ENCODE results near the gene IRF5. TPM values are rescaled to one million over a fixed set of nuclear protein-coding genes. Genes with fewer than 3 reads are reported as not detected.

Gene IRF5
- total and polyA plus RNA-seq, 2 donors (not counting 1 experiment from before 2014, with no cell fraction given): 91.3 to 135 TPM

GRCh38 chr7:128920913-128921582 is 16.7 kb upstream of the IRF5 start:
- CTCF ChIA-PET: interaction anchor here (1.1 kb wide), 1 partner anchor 171 kb away, joined by 3 read pairs; no protein-coding TSS in a partner anchor
- no peaks in the 10 kb centered on the region for H3K79me2 ChIP-seq (ENCODE audit: control insufficient read depth, insufficient read depth, low read length)
- H3K9ac ChIP-seq (ENCODE audit: low read length): no peak overlapping the region
- ATAC-seq (ENCODE audit: low read depth) (no peak), DNase-seq (no peak)
- no peaks in the 10 kb centered on the region for H3K9me3 ChIP-seq (ENCODE audit: control extremely low read depth in 1 of 3, control insufficient read depth in 2 of 3, insufficient read depth in 1 of 3, low read length in 2 of 3)
- H3K4me3 Mint-ChIP-seq: no peak overlapping the region
- no peak overlapping the region for H3K4me2 ChIP-seq (replicated peaks; ENCODE audit: low read depth, low read length, poor library complexity, severe bottlenecking)
- 89% methylated on average over 9 of the region's 13 CpGs for WGBS (ENCODE audit: insufficient coverage)
- POLR2A ChIA-PET: no interaction called here
- no peaks in the 10 kb centered on the region for H3K9me3 Mint-ChIP-seq (ENCODE audit: insufficient read depth)
- H3K4me3 ChIP-seq (ENCODE audit: control extremely low read depth in 1 of 5, extremely low read depth in 1 of 5, insufficient read depth in 1 of 5, low read depth in 2 of 5, low read length in 4 of 5): no peak overlapping the region
- intact Hi-C loops (cut with micrococcal nuclease): no loop called here
- no peaks in the 10 kb centered on the region for H3K4me1 ChIP-seq (ENCODE audit: control insufficient read depth in 2 of 2, insufficient read depth in 2 of 2, low read length in 2 of 2)
- no peaks in the 10 kb centered on the region for H4K20me1 ChIP-seq (ENCODE audit: control insufficient read depth, insufficient read depth, low read length, poor library complexity, severe bottlenecking)
- H3K27ac ChIP-seq (ENCODE audit: low read length in 2 of 2): no peak overlapping the region
- TF ChIP-seq CTCF (IDR thresholded peaks at IDR 0.05): no peak
- TF ChIP-seq EZH2 (IDR thresholded peaks at IDR 0.05; ENCODE audit: borderline replicate concordance, insufficient read depth, low read depth, low read length, poor library complexity, severe bottlenecking): no peak
- H3K27me3 ChIP-seq (replicated peaks in 1 of 4; ENCODE audit: control extremely low read depth in 1 of 4, control insufficient read depth in 3 of 4, insufficient read depth in 4 of 4, low read length in 3 of 4): peaks cover 0 to 6% (median 0%) of the 10 kb centered on the region in 4 experiments
- H3K4me1 Mint-ChIP-seq: peaks cover 7% of the 10 kb centered on the region
- no peak overlapping the region for H2AFZ ChIP-seq (ENCODE audit: insufficient read depth, low read depth, low read length, poor library complexity, severe bottlenecking)
- H3K27me3 Mint-ChIP-seq: peaks cover 4% of the 10 kb centered on the region
- no peak overlapping the region for H3K27ac Mint-ChIP-seq
- H3K36me3 ChIP-seq (replicated peaks in 1 of 2; ENCODE audit: control extremely low read depth in 1 of 2, control insufficient read depth in 1 of 2, extremely low read depth in 1 of 2, insufficient read depth in 2 of 2, low read length in 1 of 2): no peaks in the 10 kb centered on the region

GRCh38 chr7:128921866-128922440 is 15.8 kb upstream of the IRF5 start:
- ATAC-seq (ENCODE audit: low read depth) (no peak), DNase-seq (no peak)
- Mint-ChIP-seq H3K27ac (no peak overlapping the region), H3K4me1 (peaks cover 7% of the 10 kb centered on the region), H3K27me3 (peaks cover 4% of the 10 kb centered on the region), H3K4me3 (no peak overlapping the region), H3K9me3 (ENCODE audit: insufficient read depth) (no peaks in the 10 kb centered on the region)
- Histone ChIP-seq H3K4me2 (replicated peaks; ENCODE audit: low read depth, low read length, poor library complexity, severe bottlenecking) (no peak overlapping the region), H3K27me3 (replicated peaks in 1 of 4; ENCODE audit: control extremely low read depth in 1 of 4, control insufficient read depth in 3 of 4, insufficient read depth in 4 of 4, low read length in 3 of 4) (no peaks in the 10 kb centered on the region), H3K4me3 (ENCODE audit: control extremely low read depth in 1 of 5, extremely low read depth in 1 of 5, insufficient read depth in 1 of 5, low read depth in 2 of 5, low read length in 4 of 5) (no peak overlapping the region), H4K20me1 (ENCODE audit: control insufficient read depth, insufficient read depth, low read length, poor library complexity, severe bottlenecking) (no peaks in the 10 kb centered on the region), H3K79me2 (ENCODE audit: control insufficient read depth, insufficient read depth, low read length) (no peaks in the 10 kb centered on the region), H3K9ac (ENCODE audit: low read length) (no peak overlapping the region), H3K36me3 (replicated peaks in 1 of 2; ENCODE audit: control extremely low read depth in 1 of 2, control insufficient read depth in 1 of 2, extremely low read depth in 1 of 2, insufficient read depth in 2 of 2, low read length in 1 of 2) (no peaks in the 10 kb centered on the region), H3K4me1 (ENCODE audit: control insufficient read depth in 2 of 2, insufficient read depth in 2 of 2, low read length in 2 of 2) (no peaks in the 10 kb centered on the region), H3K27ac (ENCODE audit: low read length in 2 of 2) (no peak overlapping the region), H3K9me3 (ENCODE audit: control extremely low read depth in 1 of 3, control insufficient read depth in 2 of 3, insufficient read depth in 1 of 3, low read length in 2 of 3) (no peaks in the 10 kb centered on the region), H2AFZ (ENCODE audit: insufficient read depth, low read depth, low read length, poor library complexity, severe bottlenecking) (no peak overlapping the region)
- WGBS (ENCODE audit: insufficient coverage): 83% methylated on average over 7 of the region's 9 CpGs
- CTCF ChIA-PET: no interaction called here
- POLR2A ChIA-PET: interaction anchor here (1.3 kb wide), 1 partner anchor 11 kb away, joined by 4 read pairs; no protein-coding TSS in a partner anchor
- no peak for TF ChIP-seq CTCF (IDR thresholded peaks at IDR 0.05)
- intact Hi-C loops (cut with micrococcal nuclease): no loop called here

Data from B cell (primary cell).